Esophagus muscularis mucosa (tissue), 3 donors: ENCODE measurements around the gene KRTAP12-3.

Experiments
- POLR2A ChIP-seq: fragments of 450-650 bp; IDR thresholded peaks from one replicate; pipeline ENCODE4 v1.6.1; 2017; ENCODE audit warnings: antibody characterized with exemption, moderate library complexity, mild to moderate bottlenecking, low read depth
- POLR2AphosphoS5 ChIP-seq, 2 donors: sonication (generic); formaldehyde crosslinking; IDR thresholded peaks; one replicate each; pipeline ENCODE4 v1.6.1; 2017; ENCODE audit warnings: antibody characterized with exemption in 2 of 2
- TF ChIP-seq, protein P1 (sequence below), 3 experiments: fragments of 200-600 bp in 2 of 3; fragments of 450-650 bp in 1 of 3; sonication (generic) in 2 of 3; IDR thresholded peaks; one replicate each; pipeline ENCODE4 v1.5.1; 2017 to 2019; ENCODE audit warnings: antibody characterized with exemption in 3 of 3, mild to moderate bottlenecking in 2 of 3, moderate library complexity in 1 of 3

DNA sequence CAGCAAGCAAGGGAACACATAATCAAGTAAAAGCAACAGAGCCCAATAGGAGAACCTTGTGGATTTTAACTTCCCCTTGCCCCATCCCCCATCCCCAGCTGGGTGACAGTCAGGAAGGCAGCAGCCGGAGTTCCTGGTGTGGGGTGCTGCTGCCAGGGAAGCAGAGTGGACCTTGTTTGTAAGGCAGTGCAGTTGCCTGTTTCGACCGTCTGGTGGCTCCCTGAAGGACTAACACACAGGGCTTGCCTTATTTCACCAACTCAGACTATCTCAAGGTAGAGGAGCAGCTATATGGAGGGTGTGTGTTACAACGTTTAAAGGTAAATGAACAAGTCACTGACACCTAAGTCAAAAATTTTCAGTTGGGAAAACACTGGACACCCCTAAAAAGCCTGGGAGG is 39.2 kb upstream of the KRTAP12-3 start:
- TF ChIP-seq, protein P1, sequence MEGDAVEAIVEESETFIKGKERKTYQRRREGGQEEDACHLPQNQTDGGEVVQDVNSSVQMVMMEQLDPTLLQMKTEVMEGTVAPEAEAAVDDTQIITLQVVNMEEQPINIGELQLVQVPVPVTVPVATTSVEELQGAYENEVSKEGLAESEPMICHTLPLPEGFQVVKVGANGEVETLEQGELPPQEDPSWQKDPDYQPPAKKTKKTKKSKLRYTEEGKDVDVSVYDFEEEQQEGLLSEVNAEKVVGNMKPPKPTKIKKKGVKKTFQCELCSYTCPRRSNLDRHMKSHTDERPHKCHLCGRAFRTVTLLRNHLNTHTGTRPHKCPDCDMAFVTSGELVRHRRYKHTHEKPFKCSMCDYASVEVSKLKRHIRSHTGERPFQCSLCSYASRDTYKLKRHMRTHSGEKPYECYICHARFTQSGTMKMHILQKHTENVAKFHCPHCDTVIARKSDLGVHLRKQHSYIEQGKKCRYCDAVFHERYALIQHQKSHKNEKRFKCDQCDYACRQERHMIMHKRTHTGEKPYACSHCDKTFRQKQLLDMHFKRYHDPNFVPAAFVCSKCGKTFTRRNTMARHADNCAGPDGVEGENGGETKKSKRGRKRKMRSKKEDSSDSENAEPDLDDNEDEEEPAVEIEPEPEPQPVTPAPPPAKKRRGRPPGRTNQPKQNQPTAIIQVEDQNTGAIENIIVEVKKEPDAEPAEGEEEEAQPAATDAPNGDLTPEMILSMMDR (IDR thresholded peaks at IDR 0.05), result peak in 1 of 3 experiments; percentile 17
- no peak for TF ChIP-seq POLR2AphosphoS5 (IDR thresholded peaks at IDR 0.05)
- no peak for TF ChIP-seq POLR2A
